GM12878 (cell line): ENCODE data around the gene DUSP7. TPM values are rescaled to one million over a fixed set of nuclear protein-coding genes. Genes with fewer than 3 reads are reported as not detected.

ENCODE experiments used
- ATAC-seq: fragments of 200-7000 bp; cut with Tn5 transposase; 3 replicates; pipeline ENCODE4 v1.9.1; 2020; ENCODE audit warnings: mild to moderate bottlenecking, moderate library complexity
- BruUV-seq: library from RNA; stranded (reverse); fragments of 400-500 nt; replicated peaks from 2 replicates; lab custom pipeline; 2021; lab: Mats Ljungman, UMichigan
- CTCF ChIA-PET: fragments of 300-600 bp; sonication (Branson Sonifier 250); formaldehyde crosslinking; extraction: SDS; loops from one replicate; lab custom pipeline; 2021; ENCODE audit warnings: inconsistent platforms; lab: Yijun Ruan, JAX
- POLR2A ChIA-PET: fragments of 350-600 bp; formaldehyde crosslinking; extraction: SDS; loops from one replicate; lab custom pipeline; 2021; ENCODE audit warnings: inconsistent platforms; lab: Charles Lee
- RAD21 ChIA-PET: fragments of 300-600 bp; sonication (Branson Sonifier 250); formaldehyde crosslinking; loops from one replicate; lab custom pipeline; 2023; ENCODE audit warnings: antibody characterized with exemption; ENCODE audit not compliant: unreplicated experiment; lab: Charles Lee
- SMC1A ChIA-PET: fragments of 300-600 bp; sonication (Branson Sonifier 250); formaldehyde crosslinking; loops from one replicate; lab custom pipeline; 2023; ENCODE audit not compliant: unreplicated experiment, uncharacterized antibody; lab: Charles Lee
- DNase-seq: peaks from one replicate; pipeline ENCODE4 v3.0.0-alpha.2; 2011; ENCODE audit warnings: low read depth, low spot score
- FAIRE-seq: peaks from 3 replicates; lab custom pipeline; 2011; peaks lifted over from hg19 to GRCh38; lab: Jason Lieb, UNC
- H2AFZ ChIP-seq: 2 replicates; pipeline ENCODE4 v1.6.0; 2011; ENCODE audit warnings: low read depth, low read length, control low read depth; ENCODE audit not compliant: control insufficient read depth
- H3K27ac ChIP-seq: 2 replicates; pipeline ENCODE4 v1.5.1; 2011; ENCODE audit warnings: control low read depth; ENCODE audit not compliant: control insufficient read depth, insufficient read depth
- H3K27me3 ChIP-seq, 2 experiments: replicated peaks in 1 of 2; 2 replicates each; pipeline versions ENCODE4 v1.6.0 to v1.6.1; 2011; ENCODE audit warnings: low read length in 1 of 2; ENCODE audit not compliant: control insufficient read depth in 2 of 2, insufficient read depth in 2 of 2
- H3K36me3 ChIP-seq, 2 experiments: 2 replicates each; pipeline ENCODE4 v1.5.1; 2011; ENCODE audit warnings: low read length in 1 of 2; ENCODE audit not compliant: control insufficient read depth in 2 of 2, insufficient read depth in 2 of 2
- H3K4me1 ChIP-seq: 2 replicates; pipeline ENCODE4 v1.6.1; 2011; ENCODE audit warnings: mild to moderate bottlenecking, low read length, moderate library complexity, mixed read lengths; ENCODE audit not compliant: control insufficient read depth, insufficient read depth
- H3K4me2 ChIP-seq: 2 replicates; pipeline ENCODE4 v1.6.0; 2011; ENCODE audit warnings: control low read depth; ENCODE audit not compliant: control insufficient read depth, insufficient read depth
- H3K4me3 ChIP-seq: fragments of 200-600 bp; sonication (generic); 2 replicates; pipeline ENCODE4 v1.5.1; 2016
- H3K79me2 ChIP-seq: 2 replicates; pipeline ENCODE4 v1.6.0; 2011; ENCODE audit warnings: low read length; ENCODE audit not compliant: control insufficient read depth, insufficient read depth
- H3K9ac ChIP-seq: 2 replicates; pipeline ENCODE4 v1.8.0; 2011; ENCODE audit warnings: low read length, control low read depth, mixed read lengths; ENCODE audit not compliant: control insufficient read depth, insufficient read depth
- H3K9me3 ChIP-seq: replicated peaks from 3 replicates; pipeline ENCODE4 v1.5.1; 2011; ENCODE audit warnings: mild to moderate bottlenecking, low read length; ENCODE audit not compliant: control insufficient read depth, insufficient read depth
- H4K20me1 ChIP-seq: 2 replicates; pipeline ENCODE4 v1.6.0; 2011; ENCODE audit not compliant: control insufficient read depth, insufficient read depth
- ASH2L ChIP-seq: fragments of 300-600, 200-600 bp; sonication (generic); IDR thresholded peaks from 2 replicates; pipeline ENCODE4 v1.6.1; 2017; ENCODE audit warnings: low read depth, mild to moderate bottlenecking, borderline replicate concordance
- CBFB ChIP-seq: IDR thresholded peaks from 2 replicates; pipeline ENCODE4 v1.6.1; 2016; ENCODE audit warnings: antibody characterized with exemption, low read depth
- CEBPB ChIP-seq, 2 experiments: fragments of 150-350 bp in 1 of 2; IDR thresholded peaks; 2 replicates each; pipeline ENCODE4 v1.6.1; 2012 to 2014; ENCODE audit warnings: low read depth in 2 of 2, low read length in 2 of 2, borderline replicate concordance in 1 of 2, inconsistent platforms in 1 of 2
- EGR1 ChIP-seq, 2 experiments: IDR thresholded peaks; 1 replicate in 1 of 2; 2 replicates in 1 of 2; pipeline ENCODE4 v1.6.1; 2011 to 2012; ENCODE audit warnings: low read depth in 2 of 2, low read length in 2 of 2, borderline replicate concordance in 1 of 2, mild to moderate bottlenecking in 1 of 2, moderate library complexity in 1 of 2
- NFYA ChIP-seq: IDR thresholded peaks from 2 replicates; pipeline ENCODE4 v1.6.1; 2011; ENCODE audit warnings: low read depth, mild to moderate bottlenecking, low read length, improper control_type of control experiment, borderline replicate concordance
- RB1 ChIP-seq: fragments of 450-650 bp; formaldehyde crosslinking; IDR thresholded peaks from 2 replicates; pipeline ENCODE4 v1.6.1; 2017; ENCODE audit warnings: mild to moderate bottlenecking, borderline replicate concordance
- RUNX3 ChIP-seq: IDR thresholded peaks from 2 replicates; pipeline ENCODE4 v1.6.1; 2012; ENCODE audit warnings: low read length, inconsistent platforms
- SMARCA5 ChIP-seq: fragments of 450-650 bp; IDR thresholded peaks from 2 replicates; pipeline ENCODE4 v1.6.1; 2017; ENCODE audit warnings: mild to moderate bottlenecking
- SMC3 ChIP-seq: IDR thresholded peaks from 2 replicates; pipeline ENCODE4 v1.6.1; 2011; ENCODE audit warnings: low read length, improper control_type of control experiment, borderline replicate concordance
- SP1 ChIP-seq: IDR thresholded peaks from one replicate; pipeline ENCODE4 v1.6.1; 2011; ENCODE audit warnings: low read depth, low read length
- STAT3 ChIP-seq: IDR thresholded peaks from 2 replicates; pipeline ENCODE4 v1.6.1; 2011; ENCODE audit warnings: low read depth, low read length, improper control_type of control experiment
- TCF12 ChIP-seq: IDR thresholded peaks from 2 replicates; pipeline ENCODE4 v1.6.1; 2011; ENCODE audit warnings: low read depth, mild to moderate bottlenecking, low read length
- WGBS: methylation state at CpG from one replicate; pipeline ENCODE4 v1.1.6; 2016; ENCODE audit warnings: low lambda C conversion rate; ENCODE audit not compliant: insufficient replicate concordance, insufficient coverage; ENCODE audit errors: missing lambda C conversion rate; 5-methylcytosine and 5-hydroxymethylcytosine counted together
- in situ Hi-C: fragments of 300-500 bp; cut with MboI; formaldehyde crosslinking; loops from 9 replicates; pipeline ENCODE4 v1.14.3; 2018; ENCODE audit warnings: mixed read lengths
- intact Hi-C: fragments of 100-400 bp; cut with micrococcal nuclease; formaldehyde crosslinking; loops from one replicate; pipeline ENCODE4 v1.14.2; 2022; ENCODE audit not compliant: unreplicated experiment
- polyA plus RNA-seq, 11 experiments: library from polyadenylated mRNA; depleted of rRNA in 4 of 11; unstranded in 6 of 11; stranded (reverse) in 5 of 11; fragments of >200 nt; fragmentation: Nextera tagmentation in 4 of 11; fragmentation: Illumina TruSeq in 1 of 11; extraction: Ambion mirVana in 4 of 11; extraction: Trizol in 1 of 11; gene quantifications; 1 replicate in 1 of 11; 2 replicates in 10 of 11; pipeline versions ENCODE4 v1.2.1 to v1.2.3, GENCODE V29; 2011 to 2016; ENCODE audit warnings: inconsistent platforms in 2 of 11, missing spikeins in 2 of 11, low read depth in 1 of 11
- total RNA-seq, 4 experiments: library from RNA; depleted of rRNA in 3 of 4; stranded (reverse); fragments of >200 nt in 3 of 4; fragmentation: Illumina TruSeq in 1 of 4; extraction: Trizol in 1 of 4; gene quantifications; 2 replicates each; pipeline versions ENCODE4 v1.2.1 to v1.2.3, GENCODE V29; 2013 to 2021
- TF ChIP-seq, protein P1 (sequence below): IDR thresholded peaks from 2 replicates; pipeline ENCODE4 v1.6.1; 2012; ENCODE audit warnings: improper control_type of control experiment, low read depth, low read length; ENCODE audit not compliant: insufficient replicate concordance
- TF ChIP-seq, protein P2 (sequence below): fragments of 450-650 bp; IDR thresholded peaks from 2 replicates; pipeline ENCODE4 v1.6.1; 2014; ENCODE audit warnings: mild to moderate bottlenecking

Gene DUSP7
- total and polyA plus RNA-seq, 10 of the 15 experiments (the other 5 are each of a cell fraction or from before 2014, with no cell fraction given) = 0.73 to 17.0 (median 7.9) TPM

DNA sequence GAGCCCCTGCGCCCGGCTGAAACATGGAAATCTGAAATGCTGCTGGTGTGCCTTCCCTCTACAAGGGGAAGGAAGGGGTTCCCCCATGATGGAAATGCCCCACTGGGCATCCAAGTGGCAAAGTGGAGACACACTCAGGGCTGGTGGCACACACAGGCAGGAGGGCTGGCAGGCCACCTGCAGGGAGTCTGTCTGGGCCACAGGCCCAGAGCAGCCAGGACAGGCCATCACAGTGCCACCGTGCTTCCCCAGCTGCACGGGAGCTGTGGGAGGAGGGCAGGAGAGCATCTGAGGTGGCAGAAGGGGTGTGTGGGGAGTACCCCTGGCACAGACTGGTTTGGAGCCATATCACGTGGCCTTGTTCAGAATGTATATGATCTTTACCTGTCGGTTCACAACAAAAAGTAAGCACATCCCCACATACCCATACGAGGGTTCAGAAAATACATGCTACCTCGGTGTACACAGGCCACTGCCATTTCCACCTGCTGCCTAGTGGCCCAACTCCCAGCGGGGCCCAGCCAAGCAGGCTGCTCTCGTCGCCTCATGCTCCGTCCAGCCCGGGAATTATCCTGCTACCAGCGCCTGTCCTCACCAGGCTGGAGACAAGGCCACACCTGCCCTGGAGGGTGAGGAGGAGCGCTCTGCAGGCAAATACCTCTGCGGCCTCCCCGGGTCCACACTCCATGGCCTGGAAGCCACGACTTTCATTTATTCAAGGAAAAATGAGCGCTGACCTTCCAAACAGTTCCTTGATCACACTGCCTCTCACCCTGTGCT is 22.6 kb upstream of the DUSP7 start:
- no TSS peak for BruUV-seq
- SMC1A ChIA-PET = no interaction called here

DNA sequence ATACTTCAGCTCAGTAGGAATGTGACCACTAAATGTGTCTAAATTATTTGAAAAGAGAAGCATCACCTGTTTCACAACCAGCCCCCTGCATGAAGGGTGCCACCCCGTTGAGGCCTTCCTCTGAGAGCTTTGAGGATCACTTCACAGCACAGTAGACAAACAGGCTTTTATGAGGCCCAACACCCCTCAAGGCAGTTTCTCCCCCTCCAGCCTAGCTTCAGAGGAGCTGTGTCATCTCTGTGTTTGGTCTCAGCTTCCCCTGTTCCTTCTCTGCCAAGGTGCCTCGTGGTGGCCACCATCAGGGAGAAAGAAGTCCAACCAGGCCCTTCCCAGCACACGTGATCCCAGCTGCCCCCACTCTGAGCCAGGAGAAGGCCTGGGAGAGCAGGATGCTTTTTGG is 21.6 kb upstream of the DUSP7 start:
- H4K20me1 ChIP-seq = no peaks in the 10 kb centered on the region
- WGBS = 33% methylated on average over 3 of the region's 3 CpGs
- no peaks in the 10 kb centered on the region for H3K79me2 ChIP-seq
- H3K4me3 ChIP-seq = no peak overlapping the region
- intact Hi-C loops (no loop called here), in situ Hi-C loops (no loop called here)
- no peak overlapping the region for H3K27ac ChIP-seq
- H3K4me1 ChIP-seq = no peaks in the 10 kb centered on the region
- ChIA-PET RAD21 (interaction anchor here (0.7 kb wide), 1 partner anchor 25 kb away, joined by 3 read pairs; no protein-coding TSS in a partner anchor), SMC1A (no interaction called here), CTCF (interaction anchor here (0.9 kb wide), 1 partner anchor 74 kb away, joined by 3 read pairs; no protein-coding TSS in a partner anchor), POLR2A (no interaction called here)
- no peak overlapping the region for H3K4me2 ChIP-seq
- FAIRE-seq (no peak), ATAC-seq (no peak), DNase-seq (no peak)
- H3K27me3 ChIP-seq = no peaks in the 10 kb centered on the region
- H3K36me3 ChIP-seq = peaks cover 0 to 3% of the 10 kb centered on the region in 2 experiments; a peak in 3 of 4 replicates
- no peak overlapping the region for H2AFZ ChIP-seq
- no peaks in the 10 kb centered on the region for H3K9me3 ChIP-seq
- BruUV-seq = no TSS peak
- H3K9ac ChIP-seq = no peak overlapping the region
- TF ChIP-seq STAT3 (no peak), SP1 (no peak), TCF12 (no peak), CEBPB (IDR thresholded peaks at IDR 0.05; ENCODE audit: borderline replicate concordance in 1 of 2, low read depth in 2 of 2, low read length in 2 of 2) (no peak)
- TF ChIP-seq, protein P1, sequence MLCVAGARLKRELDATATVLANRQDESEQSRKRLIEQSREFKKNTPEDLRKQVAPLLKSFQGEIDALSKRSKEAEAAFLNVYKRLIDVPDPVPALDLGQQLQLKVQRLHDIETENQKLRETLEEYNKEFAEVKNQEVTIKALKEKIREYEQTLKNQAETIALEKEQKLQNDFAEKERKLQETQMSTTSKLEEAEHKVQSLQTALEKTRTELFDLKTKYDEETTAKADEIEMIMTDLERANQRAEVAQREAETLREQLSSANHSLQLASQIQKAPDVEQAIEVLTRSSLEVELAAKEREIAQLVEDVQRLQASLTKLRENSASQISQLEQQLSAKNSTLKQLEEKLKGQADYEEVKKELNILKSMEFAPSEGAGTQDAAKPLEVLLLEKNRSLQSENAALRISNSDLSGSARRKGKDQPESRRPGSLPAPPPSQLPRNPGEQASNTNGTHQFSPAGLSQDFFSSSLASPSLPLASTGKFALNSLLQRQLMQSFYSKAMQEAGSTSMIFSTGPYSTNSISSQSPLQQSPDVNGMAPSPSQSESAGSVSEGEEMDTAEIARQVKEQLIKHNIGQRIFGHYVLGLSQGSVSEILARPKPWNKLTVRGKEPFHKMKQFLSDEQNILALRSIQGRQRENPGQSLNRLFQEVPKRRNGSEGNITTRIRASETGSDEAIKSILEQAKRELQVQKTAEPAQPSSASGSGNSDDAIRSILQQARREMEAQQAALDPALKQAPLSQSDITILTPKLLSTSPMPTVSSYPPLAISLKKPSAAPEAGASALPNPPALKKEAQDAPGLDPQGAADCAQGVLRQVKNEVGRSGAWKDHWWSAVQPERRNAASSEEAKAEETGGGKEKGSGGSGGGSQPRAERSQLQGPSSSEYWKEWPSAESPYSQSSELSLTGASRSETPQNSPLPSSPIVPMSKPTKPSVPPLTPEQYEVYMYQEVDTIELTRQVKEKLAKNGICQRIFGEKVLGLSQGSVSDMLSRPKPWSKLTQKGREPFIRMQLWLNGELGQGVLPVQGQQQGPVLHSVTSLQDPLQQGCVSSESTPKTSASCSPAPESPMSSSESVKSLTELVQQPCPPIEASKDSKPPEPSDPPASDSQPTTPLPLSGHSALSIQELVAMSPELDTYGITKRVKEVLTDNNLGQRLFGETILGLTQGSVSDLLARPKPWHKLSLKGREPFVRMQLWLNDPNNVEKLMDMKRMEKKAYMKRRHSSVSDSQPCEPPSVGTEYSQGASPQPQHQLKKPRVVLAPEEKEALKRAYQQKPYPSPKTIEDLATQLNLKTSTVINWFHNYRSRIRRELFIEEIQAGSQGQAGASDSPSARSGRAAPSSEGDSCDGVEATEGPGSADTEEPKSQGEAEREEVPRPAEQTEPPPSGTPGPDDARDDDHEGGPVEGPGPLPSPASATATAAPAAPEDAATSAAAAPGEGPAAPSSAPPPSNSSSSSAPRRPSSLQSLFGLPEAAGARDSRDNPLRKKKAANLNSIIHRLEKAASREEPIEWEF = no peak
- TF ChIP-seq, protein P2, sequence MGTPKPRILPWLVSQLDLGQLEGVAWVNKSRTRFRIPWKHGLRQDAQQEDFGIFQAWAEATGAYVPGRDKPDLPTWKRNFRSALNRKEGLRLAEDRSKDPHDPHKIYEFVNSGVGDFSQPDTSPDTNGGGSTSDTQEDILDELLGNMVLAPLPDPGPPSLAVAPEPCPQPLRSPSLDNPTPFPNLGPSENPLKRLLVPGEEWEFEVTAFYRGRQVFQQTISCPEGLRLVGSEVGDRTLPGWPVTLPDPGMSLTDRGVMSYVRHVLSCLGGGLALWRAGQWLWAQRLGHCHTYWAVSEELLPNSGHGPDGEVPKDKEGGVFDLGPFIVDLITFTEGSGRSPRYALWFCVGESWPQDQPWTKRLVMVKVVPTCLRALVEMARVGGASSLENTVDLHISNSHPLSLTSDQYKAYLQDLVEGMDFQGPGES = no peak

More for the DNA sequence above, 22.6 kb upstream of the DUSP7 start:
- ChIA-PET RAD21 (interaction anchor here (0.6 kb wide), 1 partner anchor 83 kb away, joined by 3 read pairs; the partner anchor contains the start of gene RPL29), POLR2A (interaction anchor here (0.6 kb wide), 1 partner anchor 548 kb away, joined by 4 read pairs; no protein-coding TSS in a partner anchor), CTCF (interaction anchor here (0.9 kb wide), 1 partner anchor 75 kb away, joined by 3 read pairs; no protein-coding TSS in a partner anchor)
- H3K4me2 ChIP-seq = no peak overlapping the region
- no peaks in the 10 kb centered on the region for H3K4me1 ChIP-seq
- no peak overlapping the region for H2AFZ ChIP-seq
- FAIRE-seq (no peak), ATAC-seq (no peak), DNase-seq (no peak)
- in situ Hi-C loops = no loop called here
- H3K9ac ChIP-seq = no peak overlapping the region
- intact Hi-C loops = no loop called here
- H3K79me2 ChIP-seq = no peaks in the 10 kb centered on the region
- no peak for TF ChIP-seq EGR1 (IDR thresholded peaks at IDR 0.05; ENCODE audit: borderline replicate concordance in 1 of 2, low read depth in 2 of 2, low read length in 2 of 2)
- no peak for TF ChIP-seq NFYA
- TF ChIP-seq ASH2L = no peak
- TF ChIP-seq SMARCA5 = no peak
- TF ChIP-seq STAT3 = no peak
- TF ChIP-seq RUNX3 = no peak
- no peak for TF ChIP-seq SMC3
- TF ChIP-seq RB1 = no peak
- TF ChIP-seq CBFB = no peak
- whole genome bisulfite sequencing = 92% methylated on average over 17 of the region's 19 CpGs
- H3K4me3 ChIP-seq = no peak overlapping the region
- peaks cover 0 to 2% of the 10 kb centered on the region in 2 experiments; a peak in 3 of 4 replicates for H3K36me3 ChIP-seq
- H3K27ac ChIP-seq = no peak overlapping the region
- H3K9me3 ChIP-seq = no peaks in the 10 kb centered on the region
- H4K20me1 ChIP-seq = no peaks in the 10 kb centered on the region
- H3K27me3 ChIP-seq = no peaks in the 10 kb centered on the region
